Gastrocnemius medialis (tissue), 4 donors: ENCODE data around the gene NELL2. TPM values are rescaled to one million over a fixed set of nuclear protein-coding genes. Genes with fewer than 3 reads are reported as not detected.

Source experiments
- ATAC-seq, 2 donors: fragments of 150-250 bp; one replicate each; pipeline ENCODE4 v1.9.1; 2016
- DNase-seq, 2 donors: peaks; one replicate each; pipeline ENCODE4 v3.0.0-alpha.2; 2019
- H3K27ac ChIP-seq, 4 donors: fragments of 200-600 bp; sonication (generic); 1 replicate in 1 of 4; 2 replicates in 3 of 4; pipeline ENCODE4 v1.5.1; 2016 to 2018; ENCODE audit warnings: mild to moderate bottlenecking in 2 of 4, moderate library complexity in 1 of 4
- H3K27me3 ChIP-seq, 3 donors: fragments of 200-600 bp; sonication (generic) in 2 of 3; 1 replicate in 1 of 3; 2 replicates in 2 of 3; pipeline versions ENCODE4 v1.5.1 to v1.6.0; 2016 to 2019; ENCODE audit warnings: mild to moderate bottlenecking in 1 of 3, moderate library complexity in 1 of 3
- H3K36me3 ChIP-seq, 2 donors: fragments of 200-600 bp; sonication (generic) in 1 of 2; one replicate each; pipeline ENCODE4 v1.5.1; 2017 to 2018
- H3K4me1 ChIP-seq, 2 donors: fragments of 200-600 bp; sonication (generic) in 1 of 2; one replicate each; pipeline ENCODE4 v1.5.1; 2016 to 2017; ENCODE audit warnings: mild to moderate bottlenecking in 2 of 2
- H3K4me3 ChIP-seq, 4 donors: fragments of 200-600 bp; sonication (generic) in 3 of 4; 1 replicate in 1 of 4; 2 replicates in 3 of 4; pipeline ENCODE4 v1.5.1; 2016 to 2019; ENCODE audit warnings: mild to moderate bottlenecking in 2 of 4
- H3K9me3 ChIP-seq, 3 donors: fragments of 200-600 bp; sonication (generic) in 2 of 3; 1 replicate in 1 of 3; 2 replicates in 2 of 3; pipeline ENCODE4 v1.5.1; 2016 to 2019
- POLR2A ChIP-seq, 2 donors: fragments of 450-650 bp; IDR thresholded peaks; one replicate each; pipeline ENCODE4 v1.6.1; 2017; ENCODE audit warnings: antibody characterized with exemption in 2 of 2, mild to moderate bottlenecking in 2 of 2, moderate library complexity in 2 of 2
- in situ Hi-C, 4 donors: fragments of 200-750 bp; cut with MboI; loops; one replicate each; pipeline versions ENCODE4 v1.15.0 to v1.8.0; 2017; ENCODE audit warnings: low sequenced_read_pairs in 4 of 4
- intact Hi-C: fragments of 100-400 bp; cut with DNase I; formaldehyde crosslinking; loops from one replicate; pipeline ENCODE4 v1.15.1; 2023; ENCODE audit warnings: low total_unique reads
- total RNA-seq, 4 donors: library from RNA; depleted of rRNA; stranded (reverse); fragments of >200 nt; gene quantifications; one replicate each; pipeline versions ENCODE4 v1.1.0 to v1.2.3, GENCODE V29; 2016
- TF ChIP-seq, protein P1 (sequence below), 5 experiments: fragments of 450-650 bp in 3 of 5; fragments of 200-600 bp in 2 of 5; sonication (generic) in 2 of 5; IDR thresholded peaks in 4 of 5; conservative IDR thresholded peaks in 1 of 5; 1 replicate in 4 of 5; 2 replicates in 1 of 5; pipeline ENCODE4 v1.5.1; 2016 to 2019; ENCODE audit warnings: antibody characterized with exemption in 5 of 5, mild to moderate bottlenecking in 3 of 5, moderate library complexity in 3 of 5

Gene NELL2
- total RNA-seq, 4 donors from 2014 or later, result 0.58 to 0.82 TPM; not detected in 2

DNA sequence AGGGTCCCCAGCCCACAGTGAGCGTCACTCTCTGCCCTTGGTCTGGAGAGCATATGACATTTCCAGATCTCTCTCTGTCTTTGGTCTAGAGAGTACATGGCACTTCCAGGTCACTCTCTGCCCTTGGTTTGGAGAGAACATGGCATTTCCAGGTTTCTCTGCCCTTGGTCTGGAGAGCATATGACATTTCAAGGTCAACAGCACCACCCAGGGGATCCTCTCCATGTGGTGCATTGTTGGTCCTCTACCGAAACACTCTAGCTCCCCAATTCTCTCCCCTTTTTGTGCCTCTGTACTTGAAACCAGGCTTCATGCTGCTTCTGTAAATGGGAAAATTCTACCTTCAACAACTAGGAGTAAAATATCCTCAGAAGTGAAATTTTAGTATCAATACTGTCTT lies 399.4 kb downstream of the NELL2 start:
- in situ Hi-C loops, result no loop called here
- intact Hi-C loops, result no loop called here
- no peaks in the 10 kb centered on the region for H3K4me1 ChIP-seq
- no peak overlapping the region for H3K27ac ChIP-seq
- no peaks in the 10 kb centered on the region for H3K27me3 ChIP-seq
- H3K4me3 ChIP-seq, result no peak overlapping the region
- DNase-seq (no peak), ATAC-seq (no peak)
- H3K36me3 ChIP-seq, result no peaks in the 10 kb centered on the region
- no peaks in the 10 kb centered on the region for H3K9me3 ChIP-seq
- no peak for TF ChIP-seq POLR2A (IDR thresholded peaks at IDR 0.05)
- TF ChIP-seq, protein P1, sequence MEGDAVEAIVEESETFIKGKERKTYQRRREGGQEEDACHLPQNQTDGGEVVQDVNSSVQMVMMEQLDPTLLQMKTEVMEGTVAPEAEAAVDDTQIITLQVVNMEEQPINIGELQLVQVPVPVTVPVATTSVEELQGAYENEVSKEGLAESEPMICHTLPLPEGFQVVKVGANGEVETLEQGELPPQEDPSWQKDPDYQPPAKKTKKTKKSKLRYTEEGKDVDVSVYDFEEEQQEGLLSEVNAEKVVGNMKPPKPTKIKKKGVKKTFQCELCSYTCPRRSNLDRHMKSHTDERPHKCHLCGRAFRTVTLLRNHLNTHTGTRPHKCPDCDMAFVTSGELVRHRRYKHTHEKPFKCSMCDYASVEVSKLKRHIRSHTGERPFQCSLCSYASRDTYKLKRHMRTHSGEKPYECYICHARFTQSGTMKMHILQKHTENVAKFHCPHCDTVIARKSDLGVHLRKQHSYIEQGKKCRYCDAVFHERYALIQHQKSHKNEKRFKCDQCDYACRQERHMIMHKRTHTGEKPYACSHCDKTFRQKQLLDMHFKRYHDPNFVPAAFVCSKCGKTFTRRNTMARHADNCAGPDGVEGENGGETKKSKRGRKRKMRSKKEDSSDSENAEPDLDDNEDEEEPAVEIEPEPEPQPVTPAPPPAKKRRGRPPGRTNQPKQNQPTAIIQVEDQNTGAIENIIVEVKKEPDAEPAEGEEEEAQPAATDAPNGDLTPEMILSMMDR (IDR thresholded peaks at IDR 0.05 in 4 of 5, conservative IDR thresholded peaks at IDR 0.05 in 1 of 5), result no peak

DNA sequence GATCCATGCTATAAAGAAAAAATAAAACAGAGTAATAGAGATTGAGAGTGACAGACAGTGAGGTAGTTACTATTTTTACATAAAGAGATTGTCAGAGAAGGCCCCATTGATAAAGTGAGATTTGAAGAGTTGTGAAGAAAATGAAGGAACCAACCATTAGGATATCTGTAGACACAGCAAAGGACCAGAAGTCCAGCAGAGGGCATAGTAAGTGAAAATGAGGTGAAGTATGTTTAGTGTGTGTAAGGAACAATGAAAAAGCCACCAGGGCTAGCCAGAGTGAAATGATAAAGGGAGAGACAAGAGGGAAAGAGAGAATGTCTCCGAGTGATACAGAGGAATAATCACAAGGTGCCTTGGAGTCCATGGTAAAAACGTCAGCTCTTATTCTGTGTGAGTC lies 411.0 kb downstream of the NELL2 start:
- Histone ChIP-seq H3K36me3 (no peaks in the 10 kb centered on the region), H3K27ac (no peak overlapping the region), H3K4me1 (no peaks in the 10 kb centered on the region), H3K27me3 (no peaks in the 10 kb centered on the region), H3K4me3 (no peak overlapping the region), H3K9me3 (no peaks in the 10 kb centered on the region)
- ATAC-seq (no peak), DNase-seq (no peak)
- TF ChIP-seq, protein P1 (IDR thresholded peaks at IDR 0.05 in 4 of 5, conservative IDR thresholded peaks at IDR 0.05 in 1 of 5), result no peak
- TF ChIP-seq POLR2A (IDR thresholded peaks at IDR 0.05), result no peak
- intact Hi-C loops, result no loop called here
- in situ Hi-C loops, result no loop called here

- ATAC-seq, result no peak
- no peaks in the 10 kb centered on the region for H3K4me1 ChIP-seq
- H3K9me3 ChIP-seq, result no peaks in the 10 kb centered on the region
- H3K27ac ChIP-seq, result no peak overlapping the region
- no peak overlapping the region for H3K4me3 ChIP-seq
- intact Hi-C loops (no loop called here), in situ Hi-C loops (no loop called here)
- no peak for TF ChIP-seq POLR2A (IDR thresholded peaks at IDR 0.05)
- TF ChIP-seq, protein P1 (IDR thresholded peaks at IDR 0.05 in 4 of 5, conservative IDR thresholded peaks at IDR 0.05 in 1 of 5), result no peak
- no peak for DNase-seq
- no peaks in the 10 kb centered on the region for H3K27me3 ChIP-seq
- no peaks in the 10 kb centered on the region for H3K36me3 ChIP-seq
Measured at GRCh38 chr12:44464180-44464579, 411.9 kb downstream of the NELL2 start.

- no peaks in the 10 kb centered on the region for H3K9me3 ChIP-seq
- no peaks in the 10 kb centered on the region for H3K27me3 ChIP-seq
- no peak overlapping the region for H3K27ac ChIP-seq
- no peaks in the 10 kb centered on the region for H3K4me1 ChIP-seq
- DNase-seq (no peak), ATAC-seq (no peak)
- in situ Hi-C loops, result no loop called here
- TF ChIP-seq, protein P1 (IDR thresholded peaks at IDR 0.05 in 4 of 5, conservative IDR thresholded peaks at IDR 0.05 in 1 of 5), result no peak
- TF ChIP-seq POLR2A (IDR thresholded peaks at IDR 0.05), result no peak
- no peaks in the 10 kb centered on the region for H3K36me3 ChIP-seq
- no peak overlapping the region for H3K4me3 ChIP-seq
- intact Hi-C loops, result no loop called here
Measured at GRCh38 chr12:44462729-44463128, 413.4 kb downstream of the NELL2 start.

- Histone ChIP-seq H3K27me3 (no peaks in the 10 kb centered on the region), H3K36me3 (no peaks in the 10 kb centered on the region), H3K27ac (no peak overlapping the region), H3K4me1 (no peaks in the 10 kb centered on the region), H3K4me3 (no peak overlapping the region), H3K9me3 (no peaks in the 10 kb centered on the region)
- in situ Hi-C loops, result no loop called here
- TF ChIP-seq POLR2A (IDR thresholded peaks at IDR 0.05), result no peak
- TF ChIP-seq, protein P1 (IDR thresholded peaks at IDR 0.05 in 4 of 5, conservative IDR thresholded peaks at IDR 0.05 in 1 of 5), result no peak
- ATAC-seq (no peak), DNase-seq (no peak)
- intact Hi-C loops, result no loop called here
Measured at GRCh38 chr12:44460261-44460660, 415.9 kb downstream of the NELL2 start.
